Measurements from ENCODE around the gene GPR132. TPM values are rescaled to one million over a fixed set of nuclear protein-coding genes. Genes with fewer than 3 reads are reported as not detected.

The GPR132 gene
- total and polyA plus RNA-seq, 2 of the 13 experiments (the other 11 are each of a cell fraction or from before 2014, with no cell fraction given): not detected

- TF ChIP-seq ZNF850 (CRISPR knock-in tag; conservative IDR thresholded peaks at IDR 0.05): no peak
Measured at GRCh38 chr14:105080161-105080560, 14.9 kb upstream of the GPR132 start (continued).

- FAIRE-seq (no peak), ATAC-seq (no peak), DNase-seq (ENCODE audit: low spot score) (no peak)
- Histone ChIP-seq H3K9me3 (ENCODE audit: low read length) (no peaks in the 10 kb centered on the region), H3K79me2 (ENCODE audit: insufficient read depth, low read length) (no peaks in the 10 kb centered on the region), H3K27ac (ENCODE audit: extremely low read length, insufficient read depth, low read length) (no peak overlapping the region), H3K9ac (ENCODE audit: insufficient read depth, low read depth, low read length) (no peak overlapping the region), H3K4me2 (ENCODE audit: low read depth, low read length) (no peak overlapping the region), H3K36me3 (replicated peaks in 1 of 2; ENCODE audit: control insufficient read depth in 1 of 2, insufficient read depth in 2 of 2, low read length in 2 of 2) (no peaks in the 10 kb centered on the region), H3K27me3 (ENCODE audit: control insufficient read depth in 1 of 2, insufficient read depth in 2 of 2, low read length in 2 of 2) (peaks cover 7 to 39% of the 10 kb centered on the region in 2 experiments; a peak in 4 of 5 replicates), H3K4me3 (replicated peaks in 1 of 3; ENCODE audit: insufficient read depth in 1 of 3, low read depth in 2 of 3, low read length in 3 of 3) (no peak overlapping the region), H3K4me1 (ENCODE audit: insufficient read depth, low read length) (no peaks in the 10 kb centered on the region), H2AFZ (ENCODE audit: low read length) (no peak overlapping the region), H4K20me1 (ENCODE audit: insufficient read depth, low read length) (no peaks in the 10 kb centered on the region)
- ChIA-PET CTCF (ENCODE audit: low intra/inter-chr PET ratio, low total read pairs) (no interaction called here), POLR2A (no interaction called here)
- WGBS (ENCODE audit: low lambda C conversion rate): 26% methylated on average over 1 of the region's 1 CpG
- no TSS peak for BruUV-seq (replicated peaks)
- intact Hi-C loops (cut with micrococcal nuclease; ENCODE audit: unreplicated experiment): no loop called here
- in situ Hi-C loops (cut with HindIII; ENCODE audit: extremely low pct_ligation_motif_present, low pct_unique_long_range_greater_than_20kb): no loop called here
- no peak for TF ChIP-seq DZIP1 (CRISPR knock-in tag; IDR thresholded peaks at IDR 0.05)
- no peak for TF ChIP-seq FLYWCH1 (CRISPR knock-in tag; IDR thresholded peaks at IDR 0.05)
- TF ChIP-seq DNMT3B (CRISPR knock-in tag; conservative IDR thresholded peaks at IDR 0.05): no peak
- no peak for TF ChIP-seq AGO1 (IDR thresholded peaks at IDR 0.05; ENCODE audit: low read depth, low read length, poor library complexity, severe bottlenecking)
- TF ChIP-seq ZNF556 (CRISPR knock-in tag; IDR thresholded peaks at IDR 0.05; ENCODE audit: borderline replicate concordance): no peak
- no peak for TF ChIP-seq PRMT3 (CRISPR knock-in tag; IDR thresholded peaks at IDR 0.05; ENCODE audit: borderline replicate concordance, low read depth)
- TF ChIP-seq WIZ (CRISPR knock-in tag; IDR thresholded peaks at IDR 0.05): no peak
- TF ChIP-seq NFRKB (IDR thresholded peaks at IDR 0.05): no peak
- TF ChIP-seq ZNF326 (CRISPR knock-in tag; IDR thresholded peaks at IDR 0.05; ENCODE audit: borderline replicate concordance): no peak
- TF ChIP-seq, protein P1, sequence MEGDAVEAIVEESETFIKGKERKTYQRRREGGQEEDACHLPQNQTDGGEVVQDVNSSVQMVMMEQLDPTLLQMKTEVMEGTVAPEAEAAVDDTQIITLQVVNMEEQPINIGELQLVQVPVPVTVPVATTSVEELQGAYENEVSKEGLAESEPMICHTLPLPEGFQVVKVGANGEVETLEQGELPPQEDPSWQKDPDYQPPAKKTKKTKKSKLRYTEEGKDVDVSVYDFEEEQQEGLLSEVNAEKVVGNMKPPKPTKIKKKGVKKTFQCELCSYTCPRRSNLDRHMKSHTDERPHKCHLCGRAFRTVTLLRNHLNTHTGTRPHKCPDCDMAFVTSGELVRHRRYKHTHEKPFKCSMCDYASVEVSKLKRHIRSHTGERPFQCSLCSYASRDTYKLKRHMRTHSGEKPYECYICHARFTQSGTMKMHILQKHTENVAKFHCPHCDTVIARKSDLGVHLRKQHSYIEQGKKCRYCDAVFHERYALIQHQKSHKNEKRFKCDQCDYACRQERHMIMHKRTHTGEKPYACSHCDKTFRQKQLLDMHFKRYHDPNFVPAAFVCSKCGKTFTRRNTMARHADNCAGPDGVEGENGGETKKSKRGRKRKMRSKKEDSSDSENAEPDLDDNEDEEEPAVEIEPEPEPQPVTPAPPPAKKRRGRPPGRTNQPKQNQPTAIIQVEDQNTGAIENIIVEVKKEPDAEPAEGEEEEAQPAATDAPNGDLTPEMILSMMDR (CRISPR knock-in tag; IDR thresholded peaks at IDR 0.05): no peak
- no peak for TF ChIP-seq ZNF296 (CRISPR knock-in tag; conservative IDR thresholded peaks at IDR 0.05)
- TF ChIP-seq, protein P2, sequence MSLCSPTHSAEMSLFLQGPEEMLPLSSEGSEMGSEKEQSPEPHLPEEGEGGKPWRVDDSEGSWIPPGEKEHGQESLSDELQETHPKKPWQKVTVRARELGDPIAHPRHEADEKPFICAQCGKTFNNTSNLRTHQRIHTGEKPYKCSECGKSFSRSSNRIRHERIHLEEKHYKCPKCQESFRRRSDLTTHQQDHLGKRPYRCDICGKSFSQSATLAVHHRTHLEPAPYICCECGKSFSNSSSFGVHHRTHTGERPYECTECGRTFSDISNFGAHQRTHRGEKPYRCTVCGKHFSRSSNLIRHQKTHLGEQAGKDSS (CRISPR knock-in tag; IDR thresholded peaks at IDR 0.05; ENCODE audit: borderline replicate concordance, low read depth): no peak
- no peak for TF ChIP-seq KLF12 (CRISPR knock-in tag; IDR thresholded peaks at IDR 0.05; ENCODE audit: borderline replicate concordance)
- TF ChIP-seq ZNF383 (CRISPR knock-in tag; IDR thresholded peaks at IDR 0.05; ENCODE audit: borderline replicate concordance): no peak
- no peak for TF ChIP-seq ZNF547 (CRISPR knock-in tag; IDR thresholded peaks at IDR 0.05)
- TF ChIP-seq RBFOX2 (IDR thresholded peaks at IDR 0.05; ENCODE audit: low read depth, low read length): no peak
Measured at GRCh38 chr14:105078294-105078693, 13.1 kb upstream of the GPR132 start.

All from HepG2 (cell line).